Stimulated activated CD8-positive, alpha-beta memory T cell treated with anti-CD3 and anti-CD28 coated beads, Interleukin-7, amount 100 ng/mL, for 1 hour (primary cell): ENCODE data around the gene SLC27A5.
"Not testable (repeated sequence)": the region's sequence is repeated elsewhere in the genome, so short reads cannot be mapped to it uniquely, and the experiment has no call there.

Source experiments
- DNase-seq, 2 donors: peaks; one replicate each; pipeline ENCODE4 v3.0.0-alpha.2; 2020; ENCODE audit warnings: low read depth in 2 of 2

Gene SLC27A5

GRCh38 chr19:58469241-58470013, 42.4 kb downstream of the SLC27A5 start:
- no peak for DNase-seq

- no peak for DNase-seq
These were observed 43.5 kb downstream of the SLC27A5 start for GRCh38 chr19:58468216-58468839.

GRCh38 chr19:58466760-58467589, 44.8 kb downstream of the SLC27A5 start, which contains the start of gene ZNF324:
ZNF324 (plus strand) TSS chr19:58467080; CDS start chr19:58469186, 2,106 bp downstream.
- DNase-seq = peak; percentile 95

GRCh38 chr19:58466089-58466759, 45.6 kb downstream of the SLC27A5 start:
- DNase-seq = no peak

- no peak for DNase-seq
These were observed 51.8 kb downstream of the SLC27A5 start for GRCh38 chr19:58460039-58460438.

GRCh38 chr19:58456111-58456510, 55.7 kb downstream of the SLC27A5 start:
- DNase-seq = no peak

- no peak for DNase-seq
These were observed 56.5 kb downstream of the SLC27A5 start for GRCh38 chr19:58455306-58455705.

- DNase-seq = no peak
These were observed 58.0 kb downstream of the SLC27A5 start for GRCh38 chr19:58453743-58454142.

- DNase-seq = peak; percentile 92 to 94
These were observed 60.3 kb downstream of the SLC27A5 start, which contains the start of gene ZNF324B for GRCh38 chr19:58451358-58452101. ZNF324B (plus strand) TSS chr19:58451622; CDS start chr19:58453702, 2,080 bp downstream.

- DNase-seq = no peak
These were observed 60.9 kb downstream of the SLC27A5 start for GRCh38 chr19:58450856-58451357.

GRCh38 chr19:58449980-58450379, 61.8 kb downstream of the SLC27A5 start:
- not testable (repeated sequence) for DNase-seq

- DNase-seq = not testable (repeated sequence)
These were observed 62.9 kb downstream of the SLC27A5 start for GRCh38 chr19:58448860-58449259.
